NB4 (cell line): ENCODE measurements around the gene TBC1D3B.

Experiments used
- POLR2A ChIP-seq: IDR thresholded peaks from 2 replicates; pipeline ENCODE4 v1.6.1; 2011; ENCODE audit warnings: mild to moderate bottlenecking; ENCODE audit not compliant: insufficient read length; ENCODE audit errors: extremely low read depth
- TF ChIP-seq, protein P1 (sequence below): IDR thresholded peaks from one replicate; pipeline ENCODE4 v1.5.1; 2012; ENCODE audit warnings: low read depth, low read length
- TF ChIP-seq, protein P2 (sequence below): IDR thresholded peaks from 2 replicates; pipeline ENCODE4 v1.6.1; 2011; ENCODE audit warnings: low read depth, low read length

DNA sequence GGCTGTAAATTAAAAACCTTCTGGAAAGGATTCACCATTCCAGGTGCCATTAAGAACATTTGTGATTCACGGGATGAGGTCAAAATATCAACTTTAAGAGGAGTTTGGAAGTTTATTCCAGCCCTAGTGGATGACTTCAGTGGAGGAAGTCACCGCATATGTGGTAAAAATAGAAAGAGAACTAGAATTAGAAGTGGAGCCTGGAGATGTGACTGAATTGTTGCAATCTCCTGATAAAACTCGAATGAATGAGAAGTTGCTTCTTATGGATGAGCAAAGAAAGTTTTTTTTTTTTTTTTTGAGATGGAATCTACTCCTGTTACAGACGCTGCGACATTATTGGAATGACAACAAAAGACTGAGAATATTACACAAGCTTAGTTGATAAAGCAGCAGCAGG is 46.1 kb downstream of the TBC1D3B start:
- TF ChIP-seq, protein P1, sequence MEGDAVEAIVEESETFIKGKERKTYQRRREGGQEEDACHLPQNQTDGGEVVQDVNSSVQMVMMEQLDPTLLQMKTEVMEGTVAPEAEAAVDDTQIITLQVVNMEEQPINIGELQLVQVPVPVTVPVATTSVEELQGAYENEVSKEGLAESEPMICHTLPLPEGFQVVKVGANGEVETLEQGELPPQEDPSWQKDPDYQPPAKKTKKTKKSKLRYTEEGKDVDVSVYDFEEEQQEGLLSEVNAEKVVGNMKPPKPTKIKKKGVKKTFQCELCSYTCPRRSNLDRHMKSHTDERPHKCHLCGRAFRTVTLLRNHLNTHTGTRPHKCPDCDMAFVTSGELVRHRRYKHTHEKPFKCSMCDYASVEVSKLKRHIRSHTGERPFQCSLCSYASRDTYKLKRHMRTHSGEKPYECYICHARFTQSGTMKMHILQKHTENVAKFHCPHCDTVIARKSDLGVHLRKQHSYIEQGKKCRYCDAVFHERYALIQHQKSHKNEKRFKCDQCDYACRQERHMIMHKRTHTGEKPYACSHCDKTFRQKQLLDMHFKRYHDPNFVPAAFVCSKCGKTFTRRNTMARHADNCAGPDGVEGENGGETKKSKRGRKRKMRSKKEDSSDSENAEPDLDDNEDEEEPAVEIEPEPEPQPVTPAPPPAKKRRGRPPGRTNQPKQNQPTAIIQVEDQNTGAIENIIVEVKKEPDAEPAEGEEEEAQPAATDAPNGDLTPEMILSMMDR: no peak
- TF ChIP-seq POLR2A: no peak
- TF ChIP-seq, protein P2, sequence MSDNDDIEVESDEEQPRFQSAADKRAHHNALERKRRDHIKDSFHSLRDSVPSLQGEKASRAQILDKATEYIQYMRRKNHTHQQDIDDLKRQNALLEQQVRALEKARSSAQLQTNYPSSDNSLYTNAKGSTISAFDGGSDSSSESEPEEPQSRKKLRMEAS: no peak
